ENCODE data around the gene PSTK.

- TF ChIP-seq CTCF (IDR thresholded peaks at IDR 0.05; ENCODE audit: borderline replicate concordance, extremely low read depth, low read length, poor library complexity, severe bottlenecking) = no peak
- no peak for TF ChIP-seq EZH2 (IDR thresholded peaks at IDR 0.05; ENCODE audit: borderline replicate concordance, low read depth, low read length, severe bottlenecking)
Observed at GRCh38 chr10:122939133-122939855, 40.9 kb upstream of the PSTK start.
